Astrocyte of the cerebellum (primary cell): ENCODE measurements around the gene MRPL18.

Experiments used
- DNase-seq: peaks from one replicate; pipeline ENCODE4 v3.0.0-alpha.2; 2011; ENCODE audit warnings: low read depth
- H3K4me3 ChIP-seq: 2 replicates; pipeline ENCODE4 v1.5.1; 2011; ENCODE audit warnings: mild to moderate bottlenecking, low read depth, low read length, moderate library complexity
- CTCF ChIP-seq: IDR thresholded peaks from 2 replicates; pipeline ENCODE4 v1.5.1; 2012; ENCODE audit warnings: low read length, low read depth, moderate library complexity, mild to moderate bottlenecking; ENCODE audit errors: missing control alignments
- in situ Hi-C: cut with HindIII; loops from 2 replicates; pipeline ENCODE4 v1.10.0; 2017; ENCODE audit warnings: low sequenced_read_pairs

The MRPL18 gene

GRCh38 chr6:159777240-159777904 lies 12.9 kb upstream of the MRPL18 start:
- no peak for DNase-seq
- in situ Hi-C loops, result no loop called here
- TF ChIP-seq CTCF, result no peak

GRCh38 chr6:159778131-159778530 lies 12.1 kb upstream of the MRPL18 start:
- TF ChIP-seq CTCF, result no peak
- in situ Hi-C loops, result no loop called here
- DNase-seq, result no peak
- H3K4me3 ChIP-seq, result no peak overlapping the region

More at GRCh38 chr6:159777240-159777904, 12.9 kb upstream of the MRPL18 start:
- H3K4me3 ChIP-seq, result no peak overlapping the region

GRCh38 chr6:159778542-159779103 lies 11.6 kb upstream of the MRPL18 start:
- no peak for DNase-seq
- in situ Hi-C loops, result no loop called here
- no peak for TF ChIP-seq CTCF
- H3K4me3 ChIP-seq, result no peak overlapping the region

- peak overlapping the region; percentile 87 for H3K4me3 ChIP-seq
- TF ChIP-seq CTCF, result no peak
- in situ Hi-C loops, result no loop called here
- DNase-seq, result no peak
These were observed 2.0 kb upstream of the MRPL18 start for GRCh38 chr6:159788276-159788675.

GRCh38 chr6:159788753-159789376 lies 1.4 kb upstream of the MRPL18 start:
- in situ Hi-C loops, result no loop called here
- no peak for DNase-seq
- H3K4me3 ChIP-seq, result peak overlapping the region; percentile 87
- no peak for TF ChIP-seq CTCF

GRCh38 chr6:159789377-159790148 lies 704 bp upstream of the MRPL18 start, which contains the start of gene TCP1:
TSS of gene TCP1 (minus strand) at chr6:159789602. CDS start at chr6:159789468, 134 bp downstream.
- in situ Hi-C loops, result no loop called here
- DNase-seq, result peak; percentile 99
- H3K4me3 ChIP-seq, result peak within 1 kb of the TSS; percentile 87
- no peak for TF ChIP-seq CTCF
